NCI-H345 treated with DMSO at 0.1 percent for 48 hours (cell line): Measurements from ENCODE around the gene E4F1.

Experiments used
- DNase-seq: peaks from one replicate; lab custom pipeline; 2025; ENCODE audit not compliant: unreplicated experiment; lab: John Stamatoyannopoulos, UW

The E4F1 gene

GRCh38 chr16:2271848-2272461 lies 48.6 kb downstream of the E4F1 start:
- DNase-seq: no peak

GRCh38 chr16:2273484-2273883 lies 50.1 kb downstream of the E4F1 start:
- no peak for DNase-seq

- DNase-seq: no peak
Observed at GRCh38 chr16:2273931-2274330, 50.5 kb downstream of the E4F1 start.

GRCh38 chr16:2275476-2276367 lies 52.3 kb downstream of the E4F1 start:
- DNase-seq: no peak

GRCh38 chr16:2276368-2277195 lies 53.2 kb downstream of the E4F1 start:
- DNase-seq: no peak

GRCh38 chr16:2277466-2278271 lies 54.3 kb downstream of the E4F1 start:
- DNase-seq: no peak

- no peak for DNase-seq
Observed at GRCh38 chr16:2278272-2278608, 54.8 kb downstream of the E4F1 start.

GRCh38 chr16:2278956-2279800 lies 55.8 kb downstream of the E4F1 start:
- no peak for DNase-seq

- no peak for DNase-seq
Observed at GRCh38 chr16:2280461-2280860, 57.1 kb downstream of the E4F1 start.

- DNase-seq: no peak
Observed at GRCh38 chr16:2280981-2281542, 57.7 kb downstream of the E4F1 start.

GRCh38 chr16:2282262-2282661 lies 58.9 kb downstream of the E4F1 start:
- DNase-seq: no peak

- no peak for DNase-seq
Observed at GRCh38 chr16:2282866-2283555, 59.6 kb downstream of the E4F1 start.

GRCh38 chr16:2284001-2284770 lies 60.8 kb downstream of the E4F1 start:
- no peak for DNase-seq

GRCh38 chr16:2284797-2285576 lies 61.6 kb downstream of the E4F1 start:
- no peak for DNase-seq
